GM23338 (cell line): Measurements from ENCODE around the gene NUP160.
"Not testable (repeated sequence)": the region's sequence is repeated elsewhere in the genome, so short reads cannot be mapped to it uniquely, and the experiment has no call there.

ENCODE experiments used
- CREB1 ChIP-seq: fragments of 250-450 bp; sonication (Bioruptor Pico); IDR thresholded peaks from 2 replicates; pipeline ENCODE4 v1.5.0; 2020; ENCODE audit warnings: low read depth, mild to moderate bottlenecking, moderate library complexity
- EZH2 ChIP-seq: fragments of 200-600 bp; sonication (generic); IDR thresholded peaks from one replicate; pipeline ENCODE4 v1.8.0; 2017; ENCODE audit warnings: antibody characterized with exemption, mild to moderate bottlenecking, low read depth; ENCODE audit not compliant: unreplicated experiment
- EZH2phosphoT487 ChIP-seq: fragments of 200-600 bp; sonication (generic); IDR thresholded peaks from one replicate; pipeline ENCODE4 v1.8.1; 2018; ENCODE audit warnings: antibody characterized with exemption; ENCODE audit not compliant: unreplicated experiment
- JUNB ChIP-seq: IDR thresholded peaks from one replicate; pipeline ENCODE4 v1.6.1; 2016; ENCODE audit warnings: antibody characterized with exemption; ENCODE audit not compliant: unreplicated experiment
- NANOG ChIP-seq: IDR thresholded peaks from 2 replicates; pipeline ENCODE4 v1.6.1; 2016; ENCODE audit warnings: antibody characterized with exemption, borderline replicate concordance
- POLR2AphosphoS5 ChIP-seq: IDR thresholded peaks from 2 replicates; pipeline ENCODE4 v1.6.1; 2016; ENCODE audit warnings: antibody characterized with exemption, low read depth
- STAT1 ChIP-seq: IDR thresholded peaks from one replicate; pipeline ENCODE4 v1.6.1; 2016; ENCODE audit warnings: antibody characterized with exemption; ENCODE audit not compliant: unreplicated experiment
- ZNF114 ChIP-seq: fragments of 250-450 bp; sonication (Bioruptor Pico); IDR thresholded peaks from 2 replicates; pipeline ENCODE4 v1.5.0; 2020; ENCODE audit warnings: mild to moderate bottlenecking, moderate library complexity
- ZNF331 ChIP-seq: fragments of 250-450 bp; sonication (Bioruptor Pico); IDR thresholded peaks from 2 replicates; pipeline ENCODE4 v1.5.0; 2020; ENCODE audit warnings: low read depth, mild to moderate bottlenecking, moderate library complexity
- TF ChIP-seq, protein P1 (sequence below), 2 experiments: fragments of 200-600 bp in 1 of 2; sonication (generic) in 1 of 2; conservative IDR thresholded peaks; 2 replicates each; pipeline versions ENCODE4 v1.5.1 to v1.6.1; 2016 to 2017; ENCODE audit warnings: antibody characterized with exemption in 2 of 2, low read depth in 2 of 2, mild to moderate bottlenecking in 2 of 2, moderate library complexity in 1 of 2
- TF ChIP-seq, protein P2 (sequence below): fragments of 250-450 bp; sonication (Bioruptor Pico); IDR thresholded peaks from 2 replicates; pipeline ENCODE4 v1.5.0; 2020; ENCODE audit warnings: mild to moderate bottlenecking, moderate library complexity
- TF ChIP-seq, protein P3 (sequence below): IDR thresholded peaks from one replicate; pipeline ENCODE4 v1.6.1; 2018; ENCODE audit warnings: antibody characterized with exemption; ENCODE audit not compliant: unreplicated experiment
- TF ChIP-seq, protein P4 (sequence below): IDR thresholded peaks from 2 replicates; pipeline ENCODE4 v1.6.1; 2016; ENCODE audit warnings: antibody characterized with exemption

DNA sequence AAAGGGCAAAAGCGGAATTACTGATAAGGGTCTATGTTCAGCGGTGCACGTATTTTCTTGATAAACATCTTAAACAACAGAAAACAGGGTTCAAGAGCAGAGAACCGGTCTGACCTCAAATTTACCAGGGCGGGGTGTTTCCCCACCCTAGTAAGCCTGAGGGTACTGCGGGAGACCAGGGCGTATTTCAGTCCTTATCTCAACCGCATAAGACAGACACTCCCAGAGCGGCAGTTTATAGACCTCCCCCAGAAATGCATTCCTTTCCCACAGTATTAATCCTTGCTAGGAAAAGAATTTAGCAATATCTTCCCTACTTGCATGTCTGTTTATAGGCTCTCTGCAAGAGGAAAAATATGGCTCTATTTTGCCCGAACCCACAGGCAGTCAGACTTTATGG lies 27.7 kb upstream of the NUP160 start:
- TF ChIP-seq, protein P1, sequence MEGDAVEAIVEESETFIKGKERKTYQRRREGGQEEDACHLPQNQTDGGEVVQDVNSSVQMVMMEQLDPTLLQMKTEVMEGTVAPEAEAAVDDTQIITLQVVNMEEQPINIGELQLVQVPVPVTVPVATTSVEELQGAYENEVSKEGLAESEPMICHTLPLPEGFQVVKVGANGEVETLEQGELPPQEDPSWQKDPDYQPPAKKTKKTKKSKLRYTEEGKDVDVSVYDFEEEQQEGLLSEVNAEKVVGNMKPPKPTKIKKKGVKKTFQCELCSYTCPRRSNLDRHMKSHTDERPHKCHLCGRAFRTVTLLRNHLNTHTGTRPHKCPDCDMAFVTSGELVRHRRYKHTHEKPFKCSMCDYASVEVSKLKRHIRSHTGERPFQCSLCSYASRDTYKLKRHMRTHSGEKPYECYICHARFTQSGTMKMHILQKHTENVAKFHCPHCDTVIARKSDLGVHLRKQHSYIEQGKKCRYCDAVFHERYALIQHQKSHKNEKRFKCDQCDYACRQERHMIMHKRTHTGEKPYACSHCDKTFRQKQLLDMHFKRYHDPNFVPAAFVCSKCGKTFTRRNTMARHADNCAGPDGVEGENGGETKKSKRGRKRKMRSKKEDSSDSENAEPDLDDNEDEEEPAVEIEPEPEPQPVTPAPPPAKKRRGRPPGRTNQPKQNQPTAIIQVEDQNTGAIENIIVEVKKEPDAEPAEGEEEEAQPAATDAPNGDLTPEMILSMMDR (conservative IDR thresholded peaks at IDR 0.05; ENCODE audit: low read depth in 2 of 2), result not testable (repeated sequence)
- not testable (repeated sequence) for TF ChIP-seq STAT1; EZH2; POLR2AphosphoS5; EZH2phosphoT487; CREB1; ZNF114 (CRISPR knock-in tag); JUNB; ZNF331 (CRISPR knock-in tag); NANOG
- TF ChIP-seq, protein P2, sequence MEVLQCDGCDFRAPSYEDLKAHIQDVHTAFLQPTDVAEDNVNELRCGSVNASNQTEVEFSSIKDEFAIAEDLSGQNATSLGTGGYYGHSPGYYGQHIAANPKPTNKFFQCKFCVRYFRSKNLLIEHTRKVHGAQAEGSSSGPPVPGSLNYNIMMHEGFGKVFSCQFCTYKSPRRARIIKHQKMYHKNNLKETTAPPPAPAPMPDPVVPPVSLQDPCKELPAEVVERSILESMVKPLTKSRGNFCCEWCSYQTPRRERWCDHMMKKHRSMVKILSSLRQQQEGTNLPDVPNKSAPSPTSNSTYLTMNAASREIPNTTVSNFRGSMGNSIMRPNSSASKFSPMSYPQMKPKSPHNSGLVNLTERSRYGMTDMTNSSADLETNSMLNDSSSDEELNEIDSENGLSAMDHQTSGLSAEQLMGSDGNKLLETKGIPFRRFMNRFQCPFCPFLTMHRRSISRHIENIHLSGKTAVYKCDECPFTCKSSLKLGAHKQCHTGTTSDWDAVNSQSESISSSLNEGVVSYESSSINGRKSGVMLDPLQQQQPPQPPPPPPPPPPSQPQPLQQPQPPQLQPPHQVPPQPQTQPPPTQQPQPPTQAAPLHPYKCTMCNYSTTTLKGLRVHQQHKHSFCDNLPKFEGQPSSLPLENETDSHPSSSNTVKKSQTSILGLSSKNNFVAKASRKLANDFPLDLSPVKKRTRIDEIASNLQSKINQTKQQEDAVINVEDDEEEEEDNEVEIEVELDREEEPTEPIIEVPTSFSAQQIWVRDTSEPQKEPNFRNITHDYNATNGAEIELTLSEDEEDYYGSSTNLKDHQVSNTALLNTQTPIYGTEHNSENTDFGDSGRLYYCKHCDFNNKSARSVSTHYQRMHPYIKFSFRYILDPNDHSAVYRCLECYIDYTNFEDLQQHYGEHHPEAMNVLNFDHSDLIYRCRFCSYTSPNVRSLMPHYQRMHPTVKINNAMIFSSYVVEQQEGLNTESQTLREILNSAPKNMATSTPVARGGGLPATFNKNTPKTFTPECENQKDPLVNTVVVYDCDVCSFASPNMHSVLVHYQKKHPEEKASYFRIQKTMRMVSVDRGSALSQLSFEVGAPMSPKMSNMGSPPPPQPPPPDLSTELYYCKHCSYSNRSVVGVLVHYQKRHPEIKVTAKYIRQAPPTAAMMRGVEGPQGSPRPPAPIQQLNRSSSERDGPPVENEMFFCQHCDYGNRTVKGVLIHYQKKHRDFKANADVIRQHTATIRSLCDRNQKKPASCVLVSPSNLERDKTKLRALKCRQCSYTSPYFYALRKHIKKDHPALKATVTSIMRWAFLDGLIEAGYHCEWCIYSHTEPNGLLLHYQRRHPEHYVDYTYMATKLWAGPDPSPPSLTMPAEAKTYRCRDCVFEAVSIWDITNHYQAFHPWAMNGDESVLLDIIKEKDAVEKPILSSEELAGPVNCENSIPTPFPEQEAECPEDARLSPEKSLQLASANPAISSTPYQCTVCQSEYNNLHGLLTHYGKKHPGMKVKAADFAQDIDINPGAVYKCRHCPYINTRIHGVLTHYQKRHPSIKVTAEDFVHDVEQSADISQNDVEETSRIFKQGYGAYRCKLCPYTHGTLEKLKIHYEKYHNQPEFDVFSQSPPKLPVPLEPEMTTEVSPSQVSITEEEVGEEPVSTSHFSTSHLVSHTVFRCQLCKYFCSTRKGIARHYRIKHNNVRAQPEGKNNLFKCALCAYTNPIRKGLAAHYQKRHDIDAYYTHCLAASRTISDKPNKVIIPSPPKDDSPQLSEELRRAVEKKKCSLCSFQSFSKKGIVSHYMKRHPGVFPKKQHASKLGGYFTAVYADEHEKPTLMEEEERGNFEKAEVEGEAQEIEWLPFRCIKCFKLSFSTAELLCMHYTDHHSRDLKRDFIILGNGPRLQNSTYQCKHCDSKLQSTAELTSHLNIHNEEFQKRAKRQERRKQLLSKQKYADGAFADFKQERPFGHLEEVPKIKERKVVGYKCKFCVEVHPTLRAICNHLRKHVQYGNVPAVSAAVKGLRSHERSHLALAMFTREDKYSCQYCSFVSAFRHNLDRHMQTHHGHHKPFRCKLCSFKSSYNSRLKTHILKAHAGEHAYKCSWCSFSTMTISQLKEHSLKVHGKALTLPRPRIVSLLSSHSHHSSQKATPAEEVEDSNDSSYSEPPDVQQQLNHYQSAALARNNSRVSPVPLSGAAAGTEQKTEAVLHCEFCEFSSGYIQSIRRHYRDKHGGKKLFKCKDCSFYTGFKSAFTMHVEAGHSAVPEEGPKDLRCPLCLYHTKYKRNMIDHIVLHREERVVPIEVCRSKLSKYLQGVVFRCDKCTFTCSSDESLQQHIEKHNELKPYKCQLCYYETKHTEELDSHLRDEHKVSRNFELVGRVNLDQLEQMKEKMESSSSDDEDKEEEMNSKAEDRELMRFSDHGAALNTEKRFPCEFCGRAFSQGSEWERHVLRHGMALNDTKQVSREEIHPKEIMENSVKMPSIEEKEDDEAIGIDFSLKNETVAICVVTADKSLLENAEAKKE (CRISPR knock-in tag), result not testable (repeated sequence)
- TF ChIP-seq, protein P3, sequence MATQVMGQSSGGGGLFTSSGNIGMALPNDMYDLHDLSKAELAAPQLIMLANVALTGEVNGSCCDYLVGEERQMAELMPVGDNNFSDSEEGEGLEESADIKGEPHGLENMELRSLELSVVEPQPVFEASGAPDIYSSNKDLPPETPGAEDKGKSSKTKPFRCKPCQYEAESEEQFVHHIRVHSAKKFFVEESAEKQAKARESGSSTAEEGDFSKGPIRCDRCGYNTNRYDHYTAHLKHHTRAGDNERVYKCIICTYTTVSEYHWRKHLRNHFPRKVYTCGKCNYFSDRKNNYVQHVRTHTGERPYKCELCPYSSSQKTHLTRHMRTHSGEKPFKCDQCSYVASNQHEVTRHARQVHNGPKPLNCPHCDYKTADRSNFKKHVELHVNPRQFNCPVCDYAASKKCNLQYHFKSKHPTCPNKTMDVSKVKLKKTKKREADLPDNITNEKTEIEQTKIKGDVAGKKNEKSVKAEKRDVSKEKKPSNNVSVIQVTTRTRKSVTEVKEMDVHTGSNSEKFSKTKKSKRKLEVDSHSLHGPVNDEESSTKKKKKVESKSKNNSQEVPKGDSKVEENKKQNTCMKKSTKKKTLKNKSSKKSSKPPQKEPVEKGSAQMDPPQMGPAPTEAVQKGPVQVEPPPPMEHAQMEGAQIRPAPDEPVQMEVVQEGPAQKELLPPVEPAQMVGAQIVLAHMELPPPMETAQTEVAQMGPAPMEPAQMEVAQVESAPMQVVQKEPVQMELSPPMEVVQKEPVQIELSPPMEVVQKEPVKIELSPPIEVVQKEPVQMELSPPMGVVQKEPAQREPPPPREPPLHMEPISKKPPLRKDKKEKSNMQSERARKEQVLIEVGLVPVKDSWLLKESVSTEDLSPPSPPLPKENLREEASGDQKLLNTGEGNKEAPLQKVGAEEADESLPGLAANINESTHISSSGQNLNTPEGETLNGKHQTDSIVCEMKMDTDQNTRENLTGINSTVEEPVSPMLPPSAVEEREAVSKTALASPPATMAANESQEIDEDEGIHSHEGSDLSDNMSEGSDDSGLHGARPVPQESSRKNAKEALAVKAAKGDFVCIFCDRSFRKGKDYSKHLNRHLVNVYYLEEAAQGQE, result not testable (repeated sequence)
- TF ChIP-seq, protein P4, sequence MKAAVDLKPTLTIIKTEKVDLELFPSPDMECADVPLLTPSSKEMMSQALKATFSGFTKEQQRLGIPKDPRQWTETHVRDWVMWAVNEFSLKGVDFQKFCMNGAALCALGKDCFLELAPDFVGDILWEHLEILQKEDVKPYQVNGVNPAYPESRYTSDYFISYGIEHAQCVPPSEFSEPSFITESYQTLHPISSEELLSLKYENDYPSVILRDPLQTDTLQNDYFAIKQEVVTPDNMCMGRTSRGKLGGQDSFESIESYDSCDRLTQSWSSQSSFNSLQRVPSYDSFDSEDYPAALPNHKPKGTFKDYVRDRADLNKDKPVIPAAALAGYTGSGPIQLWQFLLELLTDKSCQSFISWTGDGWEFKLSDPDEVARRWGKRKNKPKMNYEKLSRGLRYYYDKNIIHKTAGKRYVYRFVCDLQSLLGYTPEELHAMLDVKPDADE, result not testable (repeated sequence)
